Adipocyte (in vitro differentiated cells): ENCODE measurements around the gene ARFGEF3.
"Not testable (repeated sequence)": the region's sequence is repeated elsewhere in the genome, so short reads cannot be mapped to it uniquely, and the experiment has no call there.

Experiments
- DNase-seq: peaks from one replicate; pipeline ENCODE4 v3.0.0-alpha.2; 2015; ENCODE audit warnings: low read depth
- H3K27me3 ChIP-seq: replicated peaks from 2 replicates; pipeline ENCODE4 v1.7.0; 2013; ENCODE audit warnings: mild to moderate bottlenecking, low read length, moderate library complexity; ENCODE audit not compliant: control insufficient read depth, insufficient read depth
- H3K36me3 ChIP-seq: 2 replicates; pipeline ENCODE4 v1.7.0; 2013; ENCODE audit warnings: low read length, mild to moderate bottlenecking, moderate library complexity; ENCODE audit not compliant: control insufficient read depth, insufficient read depth, severe bottlenecking
- H3K4me1 ChIP-seq: 2 replicates; pipeline ENCODE4 v1.7.0; 2013; ENCODE audit warnings: mild to moderate bottlenecking, low read length, moderate library complexity; ENCODE audit not compliant: control insufficient read depth, insufficient read depth
- H3K4me3 ChIP-seq: 2 replicates; pipeline ENCODE4 v1.7.0; 2013; ENCODE audit warnings: mild to moderate bottlenecking, low read length, moderate library complexity
- H3K9ac ChIP-seq: 2 replicates; pipeline ENCODE4 v1.7.0; 2013; ENCODE audit warnings: mild to moderate bottlenecking, low read length, moderate library complexity
- H3K9me3 ChIP-seq: 2 replicates; pipeline ENCODE4 v1.7.0; 2013; ENCODE audit warnings: mild to moderate bottlenecking, low read length, moderate library complexity; ENCODE audit not compliant: control insufficient read depth

Gene ARFGEF3

DNA sequence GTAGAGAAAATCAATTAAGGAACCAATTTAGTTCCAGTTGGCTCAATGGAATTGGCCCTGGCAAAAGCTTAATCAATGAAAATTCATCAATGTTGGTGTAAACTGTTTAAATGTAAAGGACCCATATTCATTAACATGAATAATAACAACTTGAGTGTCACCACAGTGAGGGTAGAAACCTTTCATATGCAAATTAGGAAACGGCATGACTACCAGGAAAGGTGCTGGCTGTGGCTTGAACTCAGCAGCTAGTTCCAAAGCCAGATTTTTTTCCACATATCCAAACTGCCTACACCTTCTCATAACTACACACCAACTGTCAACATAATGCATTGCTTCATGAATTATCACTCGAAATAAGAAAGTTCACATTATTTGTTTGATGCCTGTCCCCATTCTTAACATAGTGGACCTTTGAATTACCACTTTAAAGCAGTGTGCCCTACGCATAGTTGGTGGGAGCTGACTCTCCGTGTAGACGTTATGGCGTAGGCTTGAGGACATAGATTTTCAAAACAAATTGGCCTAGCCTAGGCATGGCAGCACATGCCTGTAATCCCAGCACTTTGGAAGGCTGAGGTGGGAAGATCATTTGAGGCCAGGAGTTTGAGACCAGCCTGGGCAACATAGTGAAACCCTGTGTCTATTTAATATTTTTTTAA, 36.8 kb downstream of the ARFGEF3 start:
- no peak overlapping the region for H3K9ac ChIP-seq
- H3K27me3 ChIP-seq = peaks cover 8% of the 10 kb centered on the region
- no peak overlapping the region for H3K4me3 ChIP-seq
- no peaks in the 10 kb centered on the region for H3K9me3 ChIP-seq
- no peak for DNase-seq
- H3K36me3 ChIP-seq = no peaks in the 10 kb centered on the region
- no peaks in the 10 kb centered on the region for H3K4me1 ChIP-seq

DNA sequence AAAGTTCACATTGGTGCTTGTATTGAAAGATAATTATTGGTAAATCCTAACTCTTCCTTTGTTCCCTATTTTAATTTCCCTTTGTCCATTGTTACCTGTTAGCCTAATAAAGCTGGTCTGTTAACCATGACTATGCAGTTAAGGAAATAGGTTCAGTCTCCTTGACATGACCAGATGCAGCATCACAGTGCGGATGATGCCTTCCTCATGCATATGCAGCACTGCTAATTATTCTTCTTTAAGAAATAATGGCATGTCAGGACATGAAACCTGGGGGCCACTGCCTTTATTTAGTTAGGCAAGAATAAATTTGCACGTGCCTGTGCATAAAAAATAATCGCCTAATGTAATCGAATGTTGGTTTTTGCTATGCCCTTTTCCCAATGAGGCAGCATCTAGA, 40.1 kb downstream of the ARFGEF3 start:
- Histone ChIP-seq H3K4me1 (no peaks in the 10 kb centered on the region), H3K4me3 (no peak overlapping the region), H3K27me3 (peaks cover 11% of the 10 kb centered on the region), H3K9ac (no peak overlapping the region), H3K9me3 (no peaks in the 10 kb centered on the region), H3K36me3 (no peaks in the 10 kb centered on the region)
- DNase-seq = no peak

DNA sequence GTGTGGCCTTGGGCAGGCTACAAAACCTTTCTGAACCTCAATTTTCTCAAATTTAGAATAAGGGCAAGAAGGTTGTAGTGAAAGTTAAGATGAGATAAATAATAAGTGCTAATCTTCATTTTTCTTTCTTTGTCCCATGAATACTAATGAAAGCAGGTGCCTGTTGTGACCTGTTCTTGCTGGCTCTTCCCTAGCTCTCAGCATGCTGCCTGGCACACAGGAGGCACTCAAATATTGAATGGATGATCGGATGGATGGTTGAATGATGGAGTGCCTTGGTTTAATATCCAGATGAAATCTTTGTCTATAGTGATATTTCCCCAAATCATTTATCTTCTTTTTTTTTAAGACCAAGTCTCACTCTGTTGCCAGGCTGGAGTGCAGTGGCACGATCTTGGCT, 41.6 kb downstream of the ARFGEF3 start:
- Histone ChIP-seq H3K9ac (no peak overlapping the region), H3K9me3 (no peaks in the 10 kb centered on the region), H3K27me3 (peaks cover 12% of the 10 kb centered on the region), H3K36me3 (no peaks in the 10 kb centered on the region), H3K4me3 (no peak overlapping the region), H3K4me1 (no peaks in the 10 kb centered on the region)
- DNase-seq = no peak

DNA sequence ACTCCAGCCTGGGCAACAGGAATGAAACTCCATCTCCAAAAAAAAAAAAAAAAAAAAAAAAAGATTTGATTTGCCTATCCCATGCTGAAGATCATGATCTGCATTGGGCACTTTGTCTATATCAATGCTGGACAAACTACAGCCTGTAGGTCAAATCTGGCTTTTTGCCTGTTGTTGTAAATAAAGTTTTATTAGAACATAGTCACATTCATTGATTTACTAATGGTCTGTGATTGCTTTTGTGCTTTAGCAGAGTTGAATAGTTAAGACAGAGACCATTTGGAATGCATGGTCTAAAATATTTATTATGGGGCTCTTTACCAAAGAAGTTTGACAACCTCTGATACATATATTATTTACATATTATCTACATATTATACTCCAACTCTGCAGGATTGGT, 42.6 kb downstream of the ARFGEF3 start:
- Histone ChIP-seq H3K4me3 (no peak overlapping the region), H3K36me3 (no peaks in the 10 kb centered on the region), H3K4me1 (no peaks in the 10 kb centered on the region), H3K9ac (no peak overlapping the region), H3K27me3 (peaks cover 8% of the 10 kb centered on the region), H3K9me3 (no peaks in the 10 kb centered on the region)
- no peak for DNase-seq

DNA sequence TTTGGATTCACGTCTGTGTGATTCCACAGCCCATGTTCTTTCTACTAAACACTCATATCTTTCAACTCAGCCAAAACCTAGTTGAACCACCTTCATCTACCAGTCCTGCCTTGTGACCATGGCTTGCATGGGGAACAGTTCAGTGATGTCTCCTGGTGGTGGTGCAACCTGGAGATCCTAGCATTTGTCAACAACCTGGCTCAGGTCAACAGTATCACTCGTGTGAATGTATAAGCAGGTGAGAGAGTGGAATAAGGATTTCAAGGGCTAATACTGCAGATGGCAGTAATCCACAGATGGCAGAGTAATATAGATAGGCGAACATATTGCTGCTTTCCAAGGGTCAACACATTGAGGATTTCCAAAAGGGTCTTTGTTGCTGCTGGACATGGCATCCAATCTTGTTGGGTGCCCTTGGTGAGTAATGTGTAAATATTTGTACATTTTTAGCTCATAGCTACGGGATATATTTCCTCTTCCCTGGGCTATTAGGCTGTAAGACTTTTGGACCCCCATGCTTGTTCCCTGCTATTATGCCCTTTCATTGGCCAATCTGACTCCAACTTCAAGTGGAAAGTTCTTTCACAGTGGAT, 43.1 kb downstream of the ARFGEF3 start:
- Histone ChIP-seq H3K4me3 (no peak overlapping the region), H3K9ac (no peak overlapping the region), H3K9me3 (no peaks in the 10 kb centered on the region), H3K4me1 (no peaks in the 10 kb centered on the region), H3K36me3 (no peaks in the 10 kb centered on the region), H3K27me3 (peaks cover 12% of the 10 kb centered on the region)
- DNase-seq = no peak

DNA sequence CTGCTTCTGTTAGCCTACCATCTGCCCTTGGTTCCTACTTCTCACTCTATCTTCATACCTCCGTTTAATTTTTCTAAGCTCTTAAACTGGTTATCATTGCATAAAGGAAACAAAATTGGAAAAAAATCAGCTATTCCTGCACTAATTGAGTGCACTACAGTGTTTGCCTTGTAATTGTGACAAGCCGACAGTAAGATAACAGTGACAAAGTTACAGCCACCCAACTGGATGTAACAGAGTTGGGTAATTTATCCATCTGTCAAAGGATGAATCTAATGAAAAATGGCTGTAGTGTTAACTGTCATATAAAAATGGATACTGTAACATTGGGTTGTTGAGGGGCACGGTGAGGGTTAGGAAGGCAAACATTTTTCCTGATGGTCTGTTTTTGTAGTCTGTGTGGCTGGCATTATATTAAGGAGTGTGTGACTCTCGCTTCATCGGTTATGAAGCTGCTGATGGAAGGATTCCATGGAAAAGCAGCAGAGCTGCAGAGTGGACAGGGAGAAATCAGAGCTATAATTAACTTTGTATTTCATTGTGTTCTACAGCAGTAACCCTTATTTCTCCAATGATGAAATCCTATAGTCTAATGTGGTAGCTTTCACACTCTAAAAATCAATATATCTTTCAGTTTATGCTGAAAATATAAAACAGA, 43.8 kb downstream of the ARFGEF3 start:
- no peaks in the 10 kb centered on the region for H3K36me3 ChIP-seq
- no peak overlapping the region for H3K4me3 ChIP-seq
- no peaks in the 10 kb centered on the region for H3K9me3 ChIP-seq
- H3K4me1 ChIP-seq = no peaks in the 10 kb centered on the region
- DNase-seq = no peak
- H3K9ac ChIP-seq = no peak overlapping the region
- H3K27me3 ChIP-seq = peaks cover 17% of the 10 kb centered on the region

DNA sequence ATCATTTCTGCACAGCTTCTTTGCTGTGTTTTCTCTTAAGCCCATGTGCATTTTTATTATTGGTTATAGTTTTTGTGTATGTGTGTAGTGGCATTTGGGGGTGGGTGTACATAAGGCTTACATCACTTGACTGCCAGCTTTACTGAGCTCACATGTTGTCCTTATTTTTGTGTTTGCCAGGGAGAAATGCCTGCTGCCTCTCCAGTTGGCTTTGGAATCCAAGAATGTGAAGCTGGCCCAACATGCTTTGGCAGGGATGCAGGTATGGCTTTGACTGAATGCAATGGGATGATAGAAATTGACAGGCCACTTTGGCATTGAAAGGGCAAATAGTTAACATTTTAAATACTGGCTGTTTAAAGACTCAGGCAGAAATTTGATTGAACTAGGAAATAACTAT, 45.1 kb downstream of the ARFGEF3 start:
- Histone ChIP-seq H3K4me1 (no peaks in the 10 kb centered on the region), H3K9me3 (no peaks in the 10 kb centered on the region), H3K27me3 (peaks cover 25% of the 10 kb centered on the region), H3K4me3 (no peak overlapping the region), H3K36me3 (no peaks in the 10 kb centered on the region), H3K9ac (no peak overlapping the region)
- no peak for DNase-seq

DNA sequence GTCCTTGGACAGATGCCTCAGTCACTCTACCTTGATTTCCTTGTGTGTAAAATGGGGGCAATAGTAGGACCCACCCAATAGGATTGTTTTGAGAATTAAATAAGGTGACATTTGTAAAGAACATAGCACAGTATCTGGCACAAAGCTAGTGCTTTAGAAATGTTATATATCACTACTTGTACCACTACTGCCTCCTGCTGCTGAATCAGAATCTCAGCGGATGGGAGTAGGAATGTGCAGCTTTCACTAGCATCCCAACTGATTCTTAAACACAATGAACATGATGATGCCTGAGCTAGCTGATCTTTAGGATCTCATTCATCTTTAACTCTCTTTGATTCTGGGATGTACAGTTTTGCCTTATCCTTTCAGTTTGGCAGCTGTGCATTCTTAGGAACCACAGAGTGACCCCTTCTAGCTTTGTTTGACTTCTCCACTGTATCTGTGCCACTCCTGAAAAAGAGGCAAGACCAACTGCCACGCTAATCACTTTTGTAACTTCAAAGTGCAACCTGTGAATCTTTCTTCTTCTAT, 49.4 kb downstream of the ARFGEF3 start:
- Histone ChIP-seq H3K9ac (no peak overlapping the region), H3K27me3 (peaks cover 29% of the 10 kb centered on the region), H3K4me3 (no peak overlapping the region), H3K9me3 (no peaks in the 10 kb centered on the region), H3K36me3 (no peaks in the 10 kb centered on the region), H3K4me1 (no peaks in the 10 kb centered on the region)
- DNase-seq = no peak

DNA sequence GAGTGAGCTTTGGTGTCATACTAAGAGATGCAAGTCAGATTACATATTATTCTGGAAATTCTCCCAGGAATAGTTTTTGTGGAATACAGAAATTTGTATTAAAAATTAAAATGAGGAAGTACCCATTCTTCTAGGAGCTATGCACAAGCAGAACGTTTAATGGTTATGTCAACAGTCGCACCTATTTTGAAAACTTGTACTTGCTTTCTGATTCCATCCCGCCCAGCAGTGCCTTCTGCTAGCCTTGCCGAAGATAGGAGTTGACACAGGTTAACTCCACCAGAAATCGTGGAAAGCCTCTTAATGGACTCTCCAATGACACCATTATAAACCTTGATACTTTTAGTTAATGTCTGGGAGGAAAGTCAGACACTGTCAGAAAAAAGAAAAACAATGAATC, 49.9 kb downstream of the ARFGEF3 start:
- Histone ChIP-seq H3K36me3 (no peaks in the 10 kb centered on the region), H3K9ac (no peak overlapping the region), H3K4me3 (no peak overlapping the region), H3K27me3 (peaks cover 34% of the 10 kb centered on the region), H3K9me3 (no peaks in the 10 kb centered on the region), H3K4me1 (no peaks in the 10 kb centered on the region)
- no peak for DNase-seq

DNA sequence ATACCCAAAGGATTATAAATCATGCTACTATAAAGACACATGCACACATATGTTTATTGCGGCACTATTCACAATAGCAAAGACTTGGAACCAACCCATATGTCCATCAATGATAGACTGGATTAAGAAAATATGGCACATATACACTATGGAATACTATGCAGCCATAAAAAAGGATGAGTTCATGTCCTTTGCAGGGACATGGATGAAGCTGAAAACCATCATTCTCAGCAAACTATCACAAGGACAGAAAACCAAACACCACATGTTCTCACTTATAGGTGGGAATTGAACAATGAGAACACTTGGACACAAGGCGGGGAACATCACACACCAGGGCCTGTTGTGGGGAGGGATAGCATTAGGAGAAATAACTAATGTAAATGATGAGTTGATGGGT, 50.8 kb downstream of the ARFGEF3 start:
- H3K4me1 ChIP-seq, H3K36me3 ChIP-seq, H3K9me3 ChIP-seq, H3K9ac ChIP-seq, H3K4me3 ChIP-seq, DNase-seq: not testable (repeated sequence)
- peaks cover 30% of the 10 kb centered on the region for H3K27me3 ChIP-seq

DNA sequence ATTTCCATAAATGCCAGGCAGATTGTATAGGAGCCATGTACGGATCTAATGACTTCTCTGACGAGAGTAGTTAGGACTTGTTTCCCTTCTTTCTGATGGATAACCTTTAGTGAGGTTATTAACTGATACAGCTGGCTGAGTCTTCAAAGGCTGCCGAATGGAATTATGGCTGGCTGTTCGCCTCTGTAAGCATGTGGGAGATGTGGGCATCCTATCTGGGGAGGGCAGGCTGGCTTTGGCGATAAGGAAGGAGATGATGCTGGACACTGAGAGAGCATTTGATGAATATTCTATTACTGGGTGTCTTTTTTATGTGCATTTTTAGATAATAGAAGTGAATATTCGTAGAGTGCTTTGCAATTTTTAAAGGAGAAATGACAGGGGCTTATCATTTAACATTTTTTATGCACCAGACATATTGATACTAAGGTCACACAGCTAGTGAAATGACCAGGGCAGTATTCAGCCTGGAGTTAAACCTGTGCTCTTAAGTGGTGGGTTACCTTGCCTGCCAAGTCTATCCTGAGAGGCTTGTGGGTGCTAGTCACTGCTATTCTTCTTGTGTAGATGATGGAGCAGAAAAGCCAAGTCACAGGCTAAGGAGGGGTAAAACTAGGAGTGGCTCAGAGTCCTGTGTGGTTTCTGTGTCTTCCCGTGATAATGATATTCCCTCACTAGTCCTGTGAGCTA, 53.5 kb downstream of the ARFGEF3 start:
- no peaks in the 10 kb centered on the region for H3K9me3 ChIP-seq

More for the DNA sequence above, 53.5 kb downstream of the ARFGEF3 start:
- H3K4me3 ChIP-seq = no peak overlapping the region
- no peak overlapping the region for H3K9ac ChIP-seq
- no peaks in the 10 kb centered on the region for H3K4me1 ChIP-seq
- H3K27me3 ChIP-seq = peaks cover 27% of the 10 kb centered on the region
- no peak for DNase-seq
- H3K36me3 ChIP-seq = no peaks in the 10 kb centered on the region
